ENCODE results near the gene ZNF606.

GRCh38 chr19:58009666-58010301, 7.2 kb upstream of the ZNF606 start:
- TF ChIP-seq, protein P1, sequence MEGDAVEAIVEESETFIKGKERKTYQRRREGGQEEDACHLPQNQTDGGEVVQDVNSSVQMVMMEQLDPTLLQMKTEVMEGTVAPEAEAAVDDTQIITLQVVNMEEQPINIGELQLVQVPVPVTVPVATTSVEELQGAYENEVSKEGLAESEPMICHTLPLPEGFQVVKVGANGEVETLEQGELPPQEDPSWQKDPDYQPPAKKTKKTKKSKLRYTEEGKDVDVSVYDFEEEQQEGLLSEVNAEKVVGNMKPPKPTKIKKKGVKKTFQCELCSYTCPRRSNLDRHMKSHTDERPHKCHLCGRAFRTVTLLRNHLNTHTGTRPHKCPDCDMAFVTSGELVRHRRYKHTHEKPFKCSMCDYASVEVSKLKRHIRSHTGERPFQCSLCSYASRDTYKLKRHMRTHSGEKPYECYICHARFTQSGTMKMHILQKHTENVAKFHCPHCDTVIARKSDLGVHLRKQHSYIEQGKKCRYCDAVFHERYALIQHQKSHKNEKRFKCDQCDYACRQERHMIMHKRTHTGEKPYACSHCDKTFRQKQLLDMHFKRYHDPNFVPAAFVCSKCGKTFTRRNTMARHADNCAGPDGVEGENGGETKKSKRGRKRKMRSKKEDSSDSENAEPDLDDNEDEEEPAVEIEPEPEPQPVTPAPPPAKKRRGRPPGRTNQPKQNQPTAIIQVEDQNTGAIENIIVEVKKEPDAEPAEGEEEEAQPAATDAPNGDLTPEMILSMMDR (IDR thresholded peaks at IDR 0.05) = no peak
- no peak for TF ChIP-seq POLR2A (IDR thresholded peaks at IDR 0.05)

Measured in right lobe of liver (tissue), 4 donors.